KMS-11 (cell line): ENCODE measurements around the gene PCGF2.

Experiments used
- H2AFZ ChIP-seq: fragments of 200-600 bp; sonication (generic); 2 replicates; pipeline ENCODE4 v1.6.1; 2016; ENCODE audit warnings: antibody characterized with exemption, mixed run types, low read depth
- H3K27ac ChIP-seq: fragments of 200-600 bp; sonication (generic); 2 replicates; pipeline ENCODE4 v1.6.1; 2016; ENCODE audit warnings: mild to moderate bottlenecking, mixed run types
- H3K27me3 ChIP-seq: fragments of 200-600 bp; sonication (generic); 2 replicates; pipeline ENCODE4 v1.6.1; 2017; ENCODE audit warnings: mild to moderate bottlenecking, low read depth, mixed run types, moderate library complexity; ENCODE audit not compliant: insufficient read depth
- H3K36me3 ChIP-seq: fragments of 200-600 bp; sonication (generic); 2 replicates; pipeline ENCODE4 v1.6.1; 2017; ENCODE audit warnings: mild to moderate bottlenecking, mixed run types; ENCODE audit not compliant: insufficient read depth
- H3K4me1 ChIP-seq: fragments of 200-600 bp; sonication (generic); 2 replicates; pipeline ENCODE4 v1.6.1; 2016; ENCODE audit warnings: mild to moderate bottlenecking, low read depth, mixed run types; ENCODE audit not compliant: poor library complexity, severe bottlenecking
- H3K4me2 ChIP-seq: fragments of 200-600 bp; sonication (generic); 2 replicates; pipeline ENCODE4 v1.7.0; 2016; ENCODE audit warnings: mild to moderate bottlenecking, mixed run types
- H3K4me3 ChIP-seq: fragments of 200-600 bp; sonication (generic); IDR thresholded peaks from 2 replicates; pipeline ENCODE4 v1.6.1; 2017; ENCODE audit warnings: low read depth, low read length, mixed read lengths; ENCODE audit not compliant: insufficient read depth
- H3K79me2 ChIP-seq: fragments of 200-600 bp; sonication (generic); 2 replicates; pipeline ENCODE4 v1.6.1; 2016; ENCODE audit warnings: low read depth, mixed run types; ENCODE audit not compliant: insufficient read depth
- H3K9ac ChIP-seq: fragments of 200-600 bp; sonication (generic); 2 replicates; pipeline ENCODE4 v1.6.1; 2016; ENCODE audit warnings: mild to moderate bottlenecking, mixed run types
- H4K20me1 ChIP-seq: fragments of 200-600 bp; sonication (generic); 2 replicates; pipeline ENCODE4 v1.6.1; 2016; ENCODE audit warnings: mild to moderate bottlenecking, mixed run types; ENCODE audit not compliant: insufficient read depth
- TF ChIP-seq, protein P1 (sequence below): fragments of 200-600 bp; sonication (generic); conservative IDR thresholded peaks from 2 replicates; pipeline ENCODE4 v1.6.1; 2017; ENCODE audit warnings: low read depth, mild to moderate bottlenecking, antibody characterized with exemption, low read length, moderate library complexity, mixed read lengths

Gene PCGF2

DNA sequence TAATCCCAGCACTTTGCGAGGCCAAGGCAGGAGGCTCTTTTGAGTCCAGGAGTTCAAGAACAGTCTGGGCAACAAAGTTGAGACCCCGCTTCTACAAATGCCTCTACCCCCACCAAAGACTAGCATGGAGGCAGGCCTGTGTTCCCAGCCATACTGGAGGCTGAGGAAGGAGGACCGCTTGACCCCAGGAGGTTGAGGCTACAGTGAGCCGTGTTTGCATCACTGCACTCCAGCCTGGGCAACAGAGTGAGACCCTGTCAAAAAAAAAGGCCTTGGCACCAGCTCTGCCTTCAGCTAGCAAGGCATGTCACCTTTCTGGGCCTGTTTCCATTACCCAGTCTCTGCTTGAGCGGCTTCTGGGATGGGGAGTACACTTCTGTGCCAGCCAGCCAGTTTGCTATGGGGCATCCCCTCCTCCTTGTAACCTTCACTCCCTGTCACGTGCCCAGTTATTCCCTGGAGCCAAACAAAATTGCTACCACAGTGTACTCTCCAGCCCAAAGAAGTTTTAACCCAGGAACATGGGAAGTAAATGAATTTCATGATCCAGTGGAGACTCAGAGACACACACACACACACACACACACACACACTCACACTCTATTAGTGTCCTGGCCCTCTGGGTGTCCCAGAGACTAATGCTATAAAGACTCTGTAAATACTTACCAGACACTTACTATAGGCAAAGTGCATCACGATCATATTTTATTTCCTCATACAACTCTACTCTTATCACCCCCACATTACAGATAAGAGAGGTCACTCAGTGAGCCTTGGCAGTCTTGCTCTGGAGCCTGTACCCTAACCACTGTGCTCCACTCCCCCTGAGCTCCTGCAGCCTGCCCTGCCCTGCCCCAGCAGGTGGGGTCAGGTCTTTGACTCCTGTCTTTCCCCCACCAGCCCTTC is 15.5 kb downstream of the PCGF2 start:
- H3K4me1 ChIP-seq: peaks cover 25% of the 10 kb centered on the region

DNA sequence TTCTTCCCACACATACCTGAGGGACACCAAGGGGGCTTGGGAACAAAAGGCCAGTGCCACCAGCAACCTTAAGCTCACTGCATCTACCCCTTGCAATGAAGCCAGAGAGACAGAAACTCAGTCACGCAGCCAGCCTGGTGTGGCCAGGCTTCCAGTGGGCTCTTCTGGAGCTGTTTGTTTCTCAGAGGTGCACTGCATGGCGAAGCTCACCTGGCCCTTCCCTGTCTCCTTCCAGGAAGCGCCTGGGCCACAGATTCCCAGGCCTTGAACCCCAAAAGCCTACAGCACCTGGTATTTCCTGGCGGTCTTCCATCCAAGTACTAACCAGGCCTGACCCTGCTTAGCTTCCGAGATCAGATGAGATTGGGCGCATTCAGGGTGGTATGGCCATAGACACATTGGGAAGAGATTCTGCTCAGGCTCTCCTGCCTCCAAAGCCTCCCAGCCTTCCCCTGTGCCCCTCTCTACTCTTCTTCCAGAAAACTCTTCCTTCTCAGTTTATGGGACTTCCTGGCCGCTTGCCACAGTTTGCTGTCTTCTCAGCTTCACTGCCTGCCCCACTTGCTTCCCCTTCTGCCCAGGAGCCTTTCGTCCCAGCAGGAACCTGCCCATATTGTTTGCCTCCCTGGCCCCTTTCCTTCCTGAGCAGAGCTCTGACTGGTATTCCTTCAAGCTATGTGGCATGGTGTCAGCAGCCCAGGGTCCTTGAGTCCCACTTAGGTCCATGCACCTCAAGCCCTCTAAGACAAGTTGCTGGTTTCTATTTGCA is 16.4 kb downstream of the PCGF2 start:
- no peak overlapping the region for H3K27ac ChIP-seq
- no peaks in the 10 kb centered on the region for H3K36me3 ChIP-seq
- no peaks in the 10 kb centered on the region for H4K20me1 ChIP-seq
- H3K4me1 ChIP-seq: peaks cover 25% of the 10 kb centered on the region
- TF ChIP-seq, protein P1, sequence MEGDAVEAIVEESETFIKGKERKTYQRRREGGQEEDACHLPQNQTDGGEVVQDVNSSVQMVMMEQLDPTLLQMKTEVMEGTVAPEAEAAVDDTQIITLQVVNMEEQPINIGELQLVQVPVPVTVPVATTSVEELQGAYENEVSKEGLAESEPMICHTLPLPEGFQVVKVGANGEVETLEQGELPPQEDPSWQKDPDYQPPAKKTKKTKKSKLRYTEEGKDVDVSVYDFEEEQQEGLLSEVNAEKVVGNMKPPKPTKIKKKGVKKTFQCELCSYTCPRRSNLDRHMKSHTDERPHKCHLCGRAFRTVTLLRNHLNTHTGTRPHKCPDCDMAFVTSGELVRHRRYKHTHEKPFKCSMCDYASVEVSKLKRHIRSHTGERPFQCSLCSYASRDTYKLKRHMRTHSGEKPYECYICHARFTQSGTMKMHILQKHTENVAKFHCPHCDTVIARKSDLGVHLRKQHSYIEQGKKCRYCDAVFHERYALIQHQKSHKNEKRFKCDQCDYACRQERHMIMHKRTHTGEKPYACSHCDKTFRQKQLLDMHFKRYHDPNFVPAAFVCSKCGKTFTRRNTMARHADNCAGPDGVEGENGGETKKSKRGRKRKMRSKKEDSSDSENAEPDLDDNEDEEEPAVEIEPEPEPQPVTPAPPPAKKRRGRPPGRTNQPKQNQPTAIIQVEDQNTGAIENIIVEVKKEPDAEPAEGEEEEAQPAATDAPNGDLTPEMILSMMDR: no peak
- no peak overlapping the region for H2AFZ ChIP-seq
- H3K4me2 ChIP-seq: peak overlapping the region; percentile 94; the same call in 1 of the 2 replicates
- H3K79me2 ChIP-seq: peaks cover 12% of the 10 kb centered on the region; the same call in 1 of the 2 replicates
- H3K27me3 ChIP-seq: no peaks in the 10 kb centered on the region
- peak overlapping the region; percentile 83; the same call in 1 of the 2 replicates for H3K9ac ChIP-seq
- no peak overlapping the region for H3K4me3 ChIP-seq

More for the DNA sequence above, 15.5 kb downstream of the PCGF2 start:
- no peak overlapping the region for H3K4me3 ChIP-seq
- TF ChIP-seq, protein P1: no peak
- H3K9ac ChIP-seq: no peak overlapping the region
- H2AFZ ChIP-seq: no peak overlapping the region
- H3K27ac ChIP-seq: no peak overlapping the region
- H4K20me1 ChIP-seq: no peaks in the 10 kb centered on the region
- H3K4me2 ChIP-seq: no peak overlapping the region
- H3K27me3 ChIP-seq: no peaks in the 10 kb centered on the region
- peaks cover 12% of the 10 kb centered on the region; the same call in 1 of the 2 replicates for H3K79me2 ChIP-seq
- no peaks in the 10 kb centered on the region for H3K36me3 ChIP-seq

DNA sequence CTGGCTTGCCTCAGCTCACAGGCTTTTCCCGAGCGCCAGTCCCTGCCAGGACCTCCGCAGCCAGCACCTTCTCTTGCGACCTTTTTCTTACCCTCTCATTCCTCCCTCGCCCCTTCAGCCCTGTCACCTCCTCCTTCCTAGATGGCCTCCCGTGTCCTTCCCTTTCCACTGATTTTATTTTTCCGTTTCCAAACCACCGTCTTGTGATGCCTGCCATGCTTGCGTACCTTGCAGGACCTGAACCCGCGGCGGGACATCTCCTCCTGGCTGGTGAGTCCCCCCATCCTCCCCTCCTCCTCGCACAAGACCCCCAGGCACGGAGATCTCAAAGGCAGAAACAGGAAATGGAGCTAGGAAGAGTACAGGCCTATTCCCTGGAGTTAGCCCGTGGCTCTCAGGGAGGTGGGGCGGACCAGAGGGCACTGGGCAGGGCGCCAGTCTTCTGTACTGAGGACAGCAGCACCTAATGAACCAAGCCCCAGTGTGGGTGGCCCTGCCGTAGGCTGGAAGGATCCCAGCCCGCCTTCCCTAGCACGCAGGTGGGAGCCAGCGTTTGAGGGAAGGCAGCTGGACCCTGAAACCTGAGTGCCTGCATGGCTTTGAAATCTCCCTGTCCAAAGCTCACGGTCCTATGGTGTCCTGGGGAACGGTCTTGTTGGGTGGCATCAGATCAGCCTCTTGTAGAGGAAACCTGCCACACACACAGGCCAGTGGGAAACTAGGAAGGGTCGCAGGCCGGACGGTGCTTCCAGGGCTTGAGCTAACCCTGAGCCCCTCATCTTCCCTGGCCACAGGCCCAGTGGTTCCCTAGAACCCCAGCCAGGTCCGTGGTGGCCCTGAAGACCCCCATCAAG is 17.4 kb downstream of the PCGF2 start:
- Histone ChIP-seq H3K79me2 (peaks cover 12% of the 10 kb centered on the region; the same call in 1 of the 2 replicates), H3K27me3 (no peaks in the 10 kb centered on the region), H3K9ac (peak overlapping the region; percentile 83), H3K4me2 (peak overlapping the region; percentile 94), H3K4me3 (peak overlapping the region; percentile 59), H3K36me3 (no peaks in the 10 kb centered on the region), H3K27ac (peak overlapping the region; percentile 35), H3K4me1 (peaks cover 25% of the 10 kb centered on the region), H4K20me1 (no peaks in the 10 kb centered on the region), H2AFZ (peak overlapping the region; percentile 96)
- TF ChIP-seq, protein P1: no peak
